Fibroblast of the aortic adventitia (primary cell): ENCODE results near the gene ETV6. TPM values are rescaled to one million over a fixed set of nuclear protein-coding genes. Genes with fewer than 3 reads are reported as not detected.

Source experiments
- DNase-seq: peaks from one replicate; pipeline ENCODE4 v3.0.0-alpha.2; 2010; ENCODE audit warnings: low read depth
- H3K4me3 ChIP-seq: 2 replicates; pipeline ENCODE4 v1.5.1; 2011; ENCODE audit warnings: low read depth, mild to moderate bottlenecking, control low read depth, low read length, moderate library complexity
- CTCF ChIP-seq: IDR thresholded peaks from 2 replicates; pipeline ENCODE4 v1.5.1; 2011; ENCODE audit warnings: mild to moderate bottlenecking, low read length, control low read depth, inconsistent platforms; ENCODE audit not compliant: insufficient read depth
- total RNA-seq: library from RNA; depleted of rRNA; stranded (reverse); fragments of >200 nt; gene quantifications from 2 replicates; pipeline ENCODE4 v1.2.3, GENCODE V29; 2012; ENCODE audit warnings: low replicate concordance

Gene ETV6
- total RNA-seq, 1 donor: 6.1 TPM

DNA sequence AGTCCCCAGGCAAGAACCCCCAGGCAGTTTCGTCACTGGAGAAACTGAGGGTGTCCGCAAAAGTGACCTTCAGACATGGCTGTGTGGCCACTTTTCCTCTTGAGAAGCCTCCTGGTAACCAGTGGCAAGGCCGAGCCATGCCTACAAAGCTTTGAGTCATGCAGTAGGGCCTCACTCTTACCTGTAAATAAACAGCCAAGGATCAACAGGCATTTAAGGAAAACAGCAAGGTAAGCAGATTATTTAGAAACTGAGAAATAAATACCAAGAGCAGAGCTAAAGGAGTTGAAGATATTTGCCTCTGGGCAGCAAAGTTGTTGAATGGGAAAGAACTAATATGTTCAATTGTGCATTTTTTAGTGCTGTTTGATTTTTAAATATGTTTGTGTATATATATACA, 280.2 kb downstream of the ETV6 start:
- no peak overlapping the region for H3K4me3 ChIP-seq
- no peak for DNase-seq
- TF ChIP-seq CTCF: no peak

DNA sequence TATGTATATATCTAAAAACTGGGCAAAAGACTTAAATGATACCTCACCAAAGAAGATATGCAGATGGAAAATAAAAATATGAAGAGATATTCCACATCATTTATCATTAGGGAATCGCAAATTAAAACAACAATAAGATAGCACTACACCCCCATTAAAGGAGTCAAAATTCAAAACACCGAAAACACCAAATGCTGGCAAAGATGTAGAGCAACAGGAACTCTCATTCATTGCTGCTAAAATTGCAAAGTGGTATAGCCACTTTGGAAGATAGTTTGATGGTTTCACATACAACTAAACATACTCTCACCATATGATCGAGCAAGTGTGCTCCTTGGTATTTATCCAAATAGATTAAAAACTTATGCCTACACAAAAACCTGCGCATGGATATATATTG, 289.7 kb downstream of the ETV6 start:
- TF ChIP-seq CTCF: no peak
- DNase-seq: no peak
- H3K4me3 ChIP-seq: no peak overlapping the region

- TF ChIP-seq CTCF: no peak
- peak; percentile 93 for DNase-seq
- no peak overlapping the region for H3K4me3 ChIP-seq
These were observed 292.3 kb downstream of the ETV6 start for GRCh38 chr12:11941606-11942337.

DNA sequence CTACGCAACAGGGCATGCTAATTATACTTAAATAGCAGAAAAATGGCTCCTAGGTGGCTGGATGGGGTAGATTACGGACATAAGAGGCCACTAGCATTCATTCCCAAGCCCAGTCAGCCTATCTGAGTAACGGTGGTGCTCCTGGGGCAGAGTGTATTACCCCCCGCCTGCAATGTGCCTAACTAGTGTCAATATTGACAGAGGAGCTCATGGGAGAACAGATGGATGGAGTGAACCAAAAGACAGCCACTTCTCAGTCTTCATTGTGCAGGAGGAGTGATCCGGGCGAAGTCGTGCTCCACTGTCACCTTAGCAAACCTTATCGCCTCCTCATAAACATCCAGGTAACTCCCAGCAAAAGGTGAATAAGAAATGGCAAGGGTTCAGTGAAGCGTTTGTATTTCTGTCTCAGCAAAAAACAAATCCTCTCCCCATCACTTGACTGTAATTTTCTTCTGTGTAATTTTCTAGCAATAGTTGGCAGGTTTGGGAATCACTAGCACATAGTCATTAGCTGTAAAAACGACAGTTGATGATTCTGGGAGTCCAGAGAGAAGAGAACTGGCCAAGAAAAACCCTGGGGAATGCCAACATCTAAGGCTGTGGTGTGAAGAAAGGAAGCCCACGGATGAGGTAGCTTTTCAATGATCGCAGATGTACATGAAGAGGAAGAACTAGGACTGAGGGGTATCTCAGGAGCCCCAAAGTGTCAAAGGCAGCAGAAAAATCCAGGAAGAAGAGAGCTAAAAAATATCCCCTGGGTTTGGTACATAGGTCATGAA, 294.6 kb downstream of the ETV6 start:
- no peak for DNase-seq
- no peak overlapping the region for H3K4me3 ChIP-seq
- no peak for TF ChIP-seq CTCF
